ENCODE results near the gene ATP13A4.

Gene ATP13A4

GRCh38 chr3:193499801-193500485 lies 54.8 kb downstream of the ATP13A4 start:
- DNase-seq (ENCODE audit: low read depth), result peak; percentile 91
- TF ChIP-seq, protein P1, sequence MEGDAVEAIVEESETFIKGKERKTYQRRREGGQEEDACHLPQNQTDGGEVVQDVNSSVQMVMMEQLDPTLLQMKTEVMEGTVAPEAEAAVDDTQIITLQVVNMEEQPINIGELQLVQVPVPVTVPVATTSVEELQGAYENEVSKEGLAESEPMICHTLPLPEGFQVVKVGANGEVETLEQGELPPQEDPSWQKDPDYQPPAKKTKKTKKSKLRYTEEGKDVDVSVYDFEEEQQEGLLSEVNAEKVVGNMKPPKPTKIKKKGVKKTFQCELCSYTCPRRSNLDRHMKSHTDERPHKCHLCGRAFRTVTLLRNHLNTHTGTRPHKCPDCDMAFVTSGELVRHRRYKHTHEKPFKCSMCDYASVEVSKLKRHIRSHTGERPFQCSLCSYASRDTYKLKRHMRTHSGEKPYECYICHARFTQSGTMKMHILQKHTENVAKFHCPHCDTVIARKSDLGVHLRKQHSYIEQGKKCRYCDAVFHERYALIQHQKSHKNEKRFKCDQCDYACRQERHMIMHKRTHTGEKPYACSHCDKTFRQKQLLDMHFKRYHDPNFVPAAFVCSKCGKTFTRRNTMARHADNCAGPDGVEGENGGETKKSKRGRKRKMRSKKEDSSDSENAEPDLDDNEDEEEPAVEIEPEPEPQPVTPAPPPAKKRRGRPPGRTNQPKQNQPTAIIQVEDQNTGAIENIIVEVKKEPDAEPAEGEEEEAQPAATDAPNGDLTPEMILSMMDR (IDR thresholded peaks at IDR 0.05; ENCODE audit: insufficient read depth, low read depth, low read length, missing control alignments), result no peak
- no peak overlapping the region for H3K4me3 ChIP-seq (ENCODE audit: low read length)

GRCh38 chr3:193499136-193499770 lies 55.4 kb downstream of the ATP13A4 start:
- TF ChIP-seq, protein P1 (IDR thresholded peaks at IDR 0.05; ENCODE audit: insufficient read depth, low read depth, low read length, missing control alignments), result no peak
- no peak overlapping the region for H3K4me3 ChIP-seq (ENCODE audit: low read length)
- DNase-seq (ENCODE audit: low read depth), result peak; percentile 86

GRCh38 chr3:193498215-193498614 lies 56.5 kb downstream of the ATP13A4 start:
- no peak for DNase-seq (ENCODE audit: low read depth)
- TF ChIP-seq, protein P1 (IDR thresholded peaks at IDR 0.05; ENCODE audit: insufficient read depth, low read depth, low read length, missing control alignments), result no peak
- no peak overlapping the region for H3K4me3 ChIP-seq (ENCODE audit: low read length)

GRCh38 chr3:193496658-193497057 lies 58.0 kb downstream of the ATP13A4 start:
- H3K4me3 ChIP-seq (ENCODE audit: low read length), result no peak overlapping the region
- TF ChIP-seq, protein P1 (IDR thresholded peaks at IDR 0.05; ENCODE audit: insufficient read depth, low read depth, low read length, missing control alignments), result no peak
- DNase-seq (ENCODE audit: low read depth), result no peak

GRCh38 chr3:193491026-193491425 lies 63.7 kb downstream of the ATP13A4 start:
- DNase-seq (ENCODE audit: low read depth), result no peak
- TF ChIP-seq, protein P1 (IDR thresholded peaks at IDR 0.05; ENCODE audit: insufficient read depth, low read depth, low read length, missing control alignments), result no peak
- no peak overlapping the region for H3K4me3 ChIP-seq (ENCODE audit: low read length)

DNA sequence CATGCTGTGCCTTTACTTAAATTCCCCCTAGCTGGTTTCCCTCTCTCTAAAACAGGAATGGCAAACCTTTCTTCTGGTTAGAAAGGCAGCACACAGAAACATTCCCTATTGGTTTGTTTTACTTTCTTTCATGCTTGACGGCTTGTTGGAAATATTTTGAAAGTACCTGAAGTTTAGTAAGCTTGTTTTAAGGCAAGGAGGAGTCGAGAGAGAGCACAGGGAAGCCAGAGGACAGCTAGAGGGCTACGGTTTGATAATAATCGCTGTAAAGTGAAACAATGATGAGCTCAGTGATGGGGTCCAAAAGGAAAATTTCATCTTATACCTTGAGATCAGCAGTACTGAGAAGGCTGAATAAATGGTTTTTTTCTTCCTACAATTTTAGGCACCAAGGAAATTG lies 64.1 kb downstream of the ATP13A4 start:
- no peak overlapping the region for H3K4me3 ChIP-seq (ENCODE audit: low read length)
- TF ChIP-seq, protein P1 (IDR thresholded peaks at IDR 0.05; ENCODE audit: insufficient read depth, low read depth, low read length, missing control alignments), result no peak
- no peak for DNase-seq (ENCODE audit: low read depth)

Data from epithelial cell of esophagus (primary cell).